CD14-positive monocyte (primary cell): ENCODE data around the gene SLC66A1. TPM values are rescaled to one million over a fixed set of nuclear protein-coding genes. Genes with fewer than 3 reads are reported as not detected.

ENCODE experiments used
- DNase-seq, 3 donors: peaks; one replicate each; pipeline ENCODE4 v3.0.0-alpha.2; 2011 to 2022
- H2AFZ ChIP-seq: 2 replicates; pipeline ENCODE4 v1.6.0; 2012; ENCODE audit warnings: mild to moderate bottlenecking, low read depth, low read length, inconsistent platforms; ENCODE audit not compliant: insufficient read depth, poor library complexity, severe bottlenecking
- H3K27ac ChIP-seq, 2 donors: 1 replicate in 1 of 2; 2 replicates in 1 of 2; pipeline ENCODE4 v1.5.1; 2012 to 2013; ENCODE audit warnings: low read length in 2 of 2, control low read depth in 1 of 2, inconsistent platforms in 1 of 2, low read depth in 1 of 2, mild to moderate bottlenecking in 1 of 2
- H3K27me3 ChIP-seq, 2 donors: one replicate each; pipeline versions ENCODE4 v1.6.0 to v1.6.1; 2011 to 2013; ENCODE audit warnings: low read length in 2 of 2; ENCODE audit not compliant: control insufficient read depth in 2 of 2, insufficient read depth in 2 of 2
- H3K36me3 ChIP-seq, 2 donors: replicated peaks in 1 of 2; 1 replicate in 1 of 2; 2 replicates in 1 of 2; pipeline versions ENCODE4 v1.5.1 to v1.6.1; 2012 to 2013; ENCODE audit warnings: low read length in 2 of 2, control low read depth in 1 of 2, inconsistent platforms in 1 of 2, mild to moderate bottlenecking in 1 of 2; ENCODE audit not compliant: insufficient read depth in 2 of 2, control insufficient read depth in 1 of 2
- H3K4me1 ChIP-seq, 2 donors: 1 replicate in 1 of 2; 2 replicates in 1 of 2; pipeline versions ENCODE4 v1.5.1 to v1.6.1; 2012 to 2013; ENCODE audit warnings: low read length in 2 of 2, control low read depth in 1 of 2, inconsistent platforms in 1 of 2, mild to moderate bottlenecking in 1 of 2, moderate library complexity in 1 of 2; ENCODE audit not compliant: insufficient read depth in 2 of 2, control insufficient read depth in 1 of 2
- H3K4me2 ChIP-seq: replicated peaks from 2 replicates; pipeline ENCODE3; 2012; ENCODE audit warnings: low read length, moderate library complexity, mild to moderate bottlenecking; ENCODE audit not compliant: poor library complexity, severe bottlenecking; ENCODE audit errors: extremely low read depth
- H3K4me3 ChIP-seq, 3 experiments: fragments of 200-600 bp in 1 of 3; sonication (generic) in 1 of 3; replicated peaks in 1 of 3; 1 replicate in 2 of 3; 2 replicates in 1 of 3; pipeline ENCODE4 v1.5.1; 2011 to 2013; ENCODE audit warnings: low read length in 3 of 3, mild to moderate bottlenecking in 3 of 3, control low read depth in 2 of 3, low read depth in 2 of 3, inconsistent platforms in 1 of 3, moderate library complexity in 1 of 3
- H3K79me2 ChIP-seq: 2 replicates; pipeline ENCODE4 v1.6.0; 2012; ENCODE audit warnings: mild to moderate bottlenecking, control low read depth, inconsistent platforms, low read length, moderate library complexity; ENCODE audit not compliant: insufficient read depth
- H3K9ac ChIP-seq: 2 replicates; pipeline ENCODE4 v1.6.0; 2017; ENCODE audit warnings: low read length, mild to moderate bottlenecking; ENCODE audit not compliant: insufficient read depth, poor library complexity, severe bottlenecking
- H3K9me3 ChIP-seq, 2 donors: replicated peaks in 1 of 2; 1 replicate in 1 of 2; 2 replicates in 1 of 2; pipeline versions ENCODE4 v1.5.1 to v1.6.1; 2012 to 2013; ENCODE audit warnings: low read length in 2 of 2, control low read depth in 1 of 2; ENCODE audit not compliant: control insufficient read depth in 1 of 2, insufficient read depth in 1 of 2
- H4K20me1 ChIP-seq: 2 replicates; pipeline ENCODE4 v1.6.0; 2012; ENCODE audit warnings: mild to moderate bottlenecking, low read length, control low read depth, moderate library complexity; ENCODE audit not compliant: insufficient read depth
- H3K27ac Mint-ChIP-seq, 7 donors: one replicate each; pipeline ENCODE4 v1.8.0; 2020; ENCODE audit warnings: mild to moderate bottlenecking in 7 of 7, mixed read lengths in 7 of 7, moderate library complexity in 6 of 7, inconsistent platforms in 2 of 7
- H3K27me3 Mint-ChIP-seq, 3 donors: one replicate each; pipeline ENCODE4 v1.8.0; 2021 to 2022; ENCODE audit warnings: low read depth in 3 of 3, mild to moderate bottlenecking in 3 of 3, mixed read lengths in 3 of 3, moderate library complexity in 3 of 3, inconsistent platforms in 1 of 3
- H3K36me3 Mint-ChIP-seq, 2 donors: one replicate each; pipeline ENCODE4 v1.8.0; 2020; ENCODE audit warnings: mixed read lengths in 2 of 2, inconsistent platforms in 1 of 2, mild to moderate bottlenecking in 1 of 2
- H3K4me1 Mint-ChIP-seq: one replicate; pipeline ENCODE4 v1.8.0; 2020; ENCODE audit warnings: mild to moderate bottlenecking, mixed read lengths
- H3K4me3 Mint-ChIP-seq, 2 donors: one replicate each; pipeline ENCODE4 v1.8.0; 2020; ENCODE audit warnings: mild to moderate bottlenecking in 2 of 2, mixed read lengths in 2 of 2, moderate library complexity in 1 of 2
- H3K9me3 Mint-ChIP-seq, 7 donors: one replicate each; pipeline ENCODE4 v1.8.0; 2020 to 2022; ENCODE audit warnings: mixed read lengths in 7 of 7, mild to moderate bottlenecking in 6 of 7, moderate library complexity in 6 of 7, inconsistent platforms in 2 of 7
- CTCF ChIP-seq: fragments of 200-600 bp; IDR thresholded peaks from one replicate; pipeline ENCODE4 v1.8.0; 2022; ENCODE audit warnings: antibody characterized with exemption, mild to moderate bottlenecking
- WGBS: methylation state at CpG from one replicate; pipeline ENCODE4 v1.1.5; 2013; ENCODE audit warnings: missing lambda C conversion rate; ENCODE audit not compliant: insufficient coverage; 5-methylcytosine and 5-hydroxymethylcytosine counted together
- intact Hi-C, 2 donors: fragments of 100-400 bp; cut with micrococcal nuclease; formaldehyde crosslinking; loops; one replicate each; pipeline versions ENCODE4 v1.15.0 to v1.15.1; 2023
- polyA plus RNA-seq, 3 donors: library from polyadenylated mRNA; depleted of rRNA in 1 of 3; unstranded in 2 of 3; stranded (reverse) in 1 of 3; fragments of 300-500 nt in 2 of 3; fragments of >200 nt in 1 of 3; fragmentation: Illumina TruSeq in 2 of 3; gene quantifications; 1 replicate in 2 of 3; 2 replicates in 1 of 3; pipeline ENCODE4 v1.2.3, GENCODE V29; 2012 to 2021

SLC66A1 gene
- polyA plus RNA-seq, 3 donors, result 9.1 to 21.1 (median 9.7) TPM

DNA sequence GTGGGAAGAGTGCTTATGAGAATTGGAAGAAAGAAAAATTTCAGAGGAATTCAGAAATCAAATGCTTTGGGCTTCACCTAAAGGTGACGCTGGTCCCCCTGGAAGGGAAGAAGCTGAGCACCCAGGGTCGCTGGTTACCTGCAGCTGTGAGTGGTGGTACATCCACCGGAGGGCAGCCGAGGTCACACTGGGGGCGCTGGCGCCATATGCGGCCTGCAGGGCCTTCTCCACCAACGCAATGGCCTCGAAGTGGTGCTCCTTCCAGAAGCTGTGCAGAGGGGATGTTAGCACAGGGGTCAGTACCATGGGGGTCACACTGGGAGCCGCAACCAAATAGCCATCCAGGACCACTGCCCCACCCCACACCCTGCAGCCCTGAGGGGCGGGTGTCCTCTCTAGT, 6.2 kb upstream of the SLC66A1 start:
- no peaks in the 10 kb centered on the region for H3K27me3 ChIP-seq
- no peak for TF ChIP-seq CTCF
- peaks cover 37 to 69% of the 10 kb centered on the region in 2 donors for H3K36me3 ChIP-seq
- peaks cover 57 to 61% of the 10 kb centered on the region in 2 donors for H3K36me3 Mint-ChIP-seq
- peaks cover 9% of the 10 kb centered on the region for H3K79me2 ChIP-seq
- peaks cover 0 to 1% (median 0%) of the 10 kb centered on the region in 3 donors for H3K27me3 Mint-ChIP-seq
- DNase-seq, result no peak
- no peak overlapping the region for H3K27ac Mint-ChIP-seq
- H3K4me3 ChIP-seq, result no peak overlapping the region
- H3K4me3 Mint-ChIP-seq, result no peak overlapping the region
- H3K9ac ChIP-seq, result no peak overlapping the region
- H3K4me1 ChIP-seq, result peaks cover 3 to 4% of the 10 kb centered on the region in 2 donors
- no peak overlapping the region for H2AFZ ChIP-seq
- H3K9me3 Mint-ChIP-seq, result peaks cover 0 to 5% (median 0%) of the 10 kb centered on the region in 7 donors
- intact Hi-C loops, result no loop called here
- 98% methylated on average over 11 of the region's 11 CpGs for WGBS
- no peak overlapping the region for H3K4me2 ChIP-seq
- no peaks in the 10 kb centered on the region for H3K9me3 ChIP-seq
- H4K20me1 ChIP-seq, result no peaks in the 10 kb centered on the region
- no peak overlapping the region for H3K27ac ChIP-seq
- peaks cover 7% of the 10 kb centered on the region for H3K4me1 Mint-ChIP-seq

GRCh38 chr1:19306941-19307340, 5.2 kb upstream of the SLC66A1 start:
- peaks cover 14% of the 10 kb centered on the region for H3K4me1 Mint-ChIP-seq
- peaks cover 0 to 3% (median 0%) of the 10 kb centered on the region in 7 donors for H3K9me3 Mint-ChIP-seq
- H3K4me3 ChIP-seq, result no peak overlapping the region
- H4K20me1 ChIP-seq, result no peaks in the 10 kb centered on the region
- peaks cover 11 to 12% of the 10 kb centered on the region in 2 donors for H3K4me1 ChIP-seq
- no peak overlapping the region for H2AFZ ChIP-seq
- H3K9me3 ChIP-seq, result no peaks in the 10 kb centered on the region
- H3K79me2 ChIP-seq, result peaks cover 17% of the 10 kb centered on the region
- H3K9ac ChIP-seq, result no peak overlapping the region
- TF ChIP-seq CTCF, result no peak
- intact Hi-C loops, result no loop called here
- no peaks in the 10 kb centered on the region for H3K27me3 ChIP-seq
- peaks cover 57 to 61% of the 10 kb centered on the region in 2 donors for H3K36me3 Mint-ChIP-seq
- peak overlapping the region in 1 of 7 donors; percentile 25 for H3K27ac Mint-ChIP-seq
- DNase-seq, result no peak
- H3K4me3 Mint-ChIP-seq, result no peak overlapping the region
- peaks cover 0 to 2% (median 1%) of the 10 kb centered on the region in 3 donors for H3K27me3 Mint-ChIP-seq
- H3K27ac ChIP-seq, result no peak overlapping the region
- 100% methylated on average over 6 of the region's 6 CpGs for WGBS
- H3K36me3 ChIP-seq, result peaks cover 37 to 69% of the 10 kb centered on the region in 2 donors
- H3K4me2 ChIP-seq, result no peak overlapping the region
